GM10266 (cell line): Measurements from ENCODE around the gene FLRT1.
"Not testable (repeated sequence)": the region's sequence is repeated elsewhere in the genome, so short reads cannot be mapped to it uniquely, and the experiment has no call there.

ENCODE experiments used
- DNase-seq: peaks from one replicate; pipeline ENCODE4 v3.0.0; 2012; ENCODE audit errors: extremely low spot score
- CTCF ChIP-seq: IDR thresholded peaks from 2 replicates; pipeline ENCODE4 v1.5.1; 2012; ENCODE audit warnings: mild to moderate bottlenecking, low read depth; ENCODE audit not compliant: control insufficient read depth, insufficient read depth; ENCODE audit errors: missing control alignments

Gene FLRT1

GRCh38 chr11:64045700-64046099, 10.0 kb downstream of the FLRT1 start:
- no peak for DNase-seq
- TF ChIP-seq CTCF, result no peak

- DNase-seq, result not testable (repeated sequence)
These were observed 11.6 kb downstream of the FLRT1 start for GRCh38 chr11:64047373-64047772.

GRCh38 chr11:64048042-64048854, 12.5 kb downstream of the FLRT1 start:
- DNase-seq, result no peak
- TF ChIP-seq CTCF, result no peak

- TF ChIP-seq CTCF, result no peak
- DNase-seq, result no peak
These were observed 13.8 kb downstream of the FLRT1 start for GRCh38 chr11:64049509-64049908.

GRCh38 chr11:64051297-64051696, 15.6 kb downstream of the FLRT1 start:
- TF ChIP-seq CTCF, result no peak
- DNase-seq, result no peak

- no peak for TF ChIP-seq CTCF
- no peak for DNase-seq
These were observed 16.7 kb downstream of the FLRT1 start for GRCh38 chr11:64052436-64052835.

GRCh38 chr11:64052938-64053622, 17.3 kb downstream of the FLRT1 start:
- TF ChIP-seq CTCF, result no peak
- no peak for DNase-seq
